KMS-11 (cell line): ENCODE measurements around the gene MYLK2.
"Not testable (repeated sequence)": the region's sequence is repeated elsewhere in the genome, so short reads cannot be mapped to it uniquely, and the experiment has no call there.

Source experiments
- H2AFZ ChIP-seq: fragments of 200-600 bp; sonication (generic); 2 replicates; pipeline ENCODE4 v1.6.1; 2016; ENCODE audit warnings: antibody characterized with exemption, mixed run types, low read depth
- H3K27ac ChIP-seq: fragments of 200-600 bp; sonication (generic); 2 replicates; pipeline ENCODE4 v1.6.1; 2016; ENCODE audit warnings: mild to moderate bottlenecking, mixed run types
- H3K27me3 ChIP-seq: fragments of 200-600 bp; sonication (generic); 2 replicates; pipeline ENCODE4 v1.6.1; 2017; ENCODE audit warnings: mild to moderate bottlenecking, low read depth, mixed run types, moderate library complexity; ENCODE audit not compliant: insufficient read depth
- H3K36me3 ChIP-seq: fragments of 200-600 bp; sonication (generic); 2 replicates; pipeline ENCODE4 v1.6.1; 2017; ENCODE audit warnings: mild to moderate bottlenecking, mixed run types; ENCODE audit not compliant: insufficient read depth
- H3K4me1 ChIP-seq: fragments of 200-600 bp; sonication (generic); 2 replicates; pipeline ENCODE4 v1.6.1; 2016; ENCODE audit warnings: mild to moderate bottlenecking, low read depth, mixed run types; ENCODE audit not compliant: poor library complexity, severe bottlenecking
- H3K4me2 ChIP-seq: fragments of 200-600 bp; sonication (generic); 2 replicates; pipeline ENCODE4 v1.7.0; 2016; ENCODE audit warnings: mild to moderate bottlenecking, mixed run types
- H3K4me3 ChIP-seq: fragments of 200-600 bp; sonication (generic); IDR thresholded peaks from 2 replicates; pipeline ENCODE4 v1.6.1; 2017; ENCODE audit warnings: low read depth, low read length, mixed read lengths; ENCODE audit not compliant: insufficient read depth
- H3K79me2 ChIP-seq: fragments of 200-600 bp; sonication (generic); 2 replicates; pipeline ENCODE4 v1.6.1; 2016; ENCODE audit warnings: low read depth, mixed run types; ENCODE audit not compliant: insufficient read depth
- H3K9ac ChIP-seq: fragments of 200-600 bp; sonication (generic); 2 replicates; pipeline ENCODE4 v1.6.1; 2016; ENCODE audit warnings: mild to moderate bottlenecking, mixed run types
- H4K20me1 ChIP-seq: fragments of 200-600 bp; sonication (generic); 2 replicates; pipeline ENCODE4 v1.6.1; 2016; ENCODE audit warnings: mild to moderate bottlenecking, mixed run types; ENCODE audit not compliant: insufficient read depth
- CTCF ChIP-seq: fragments of 200-600 bp; sonication (generic); conservative IDR thresholded peaks from 2 replicates; pipeline ENCODE4 v1.6.1; 2017; ENCODE audit warnings: low read depth, mild to moderate bottlenecking, antibody characterized with exemption, low read length, moderate library complexity, mixed read lengths

MYLK2 gene

GRCh38 chr20:31824554-31825313, 5.6 kb downstream of the MYLK2 start:
- no peak overlapping the region for H3K4me3 ChIP-seq
- H3K9ac ChIP-seq = no peak overlapping the region
- no peak overlapping the region for H3K4me2 ChIP-seq
- no peaks in the 10 kb centered on the region for H4K20me1 ChIP-seq
- H2AFZ ChIP-seq = no peak overlapping the region
- no peaks in the 10 kb centered on the region for H3K36me3 ChIP-seq
- no peak overlapping the region for H3K27ac ChIP-seq
- TF ChIP-seq CTCF = no peak
- H3K27me3 ChIP-seq = peaks cover 5% of the 10 kb centered on the region; the same call in 1 of the 2 replicates
- no peaks in the 10 kb centered on the region for H3K79me2 ChIP-seq
- H3K4me1 ChIP-seq = peaks cover 20% of the 10 kb centered on the region

GRCh38 chr20:31826074-31826473, 6.9 kb downstream of the MYLK2 start:
- Histone ChIP-seq H2AFZ (no peak overlapping the region), H3K27ac (no peak overlapping the region), H4K20me1 (no peaks in the 10 kb centered on the region), H3K4me1 (peaks cover 20% of the 10 kb centered on the region), H3K4me3 (no peak overlapping the region), H3K79me2 (no peaks in the 10 kb centered on the region), H3K27me3 (peaks cover 5% of the 10 kb centered on the region; the same call in 1 of the 2 replicates), H3K9ac (no peak overlapping the region), H3K4me2 (no peak overlapping the region), H3K36me3 (no peaks in the 10 kb centered on the region)
- TF ChIP-seq CTCF = no peak

GRCh38 chr20:31827059-31827458, 7.9 kb downstream of the MYLK2 start:
- no peak for TF ChIP-seq CTCF

GRCh38 chr20:31828016-31828415, 8.9 kb downstream of the MYLK2 start:
- H3K36me3 ChIP-seq, H3K79me2 ChIP-seq, H3K4me3 ChIP-seq, H2AFZ ChIP-seq, H4K20me1 ChIP-seq, H3K27ac ChIP-seq, H3K4me2 ChIP-seq, H3K27me3 ChIP-seq, H3K9ac ChIP-seq: not testable (repeated sequence)
- peaks cover 14% of the 10 kb centered on the region for H3K4me1 ChIP-seq

More at GRCh38 chr20:31827059-31827458, 7.9 kb downstream of the MYLK2 start:
- no peak overlapping the region for H3K4me3 ChIP-seq
- no peak overlapping the region for H2AFZ ChIP-seq
- peaks cover 2% of the 10 kb centered on the region; the same call in 1 of the 2 replicates for H3K27me3 ChIP-seq
- no peak overlapping the region for H3K4me2 ChIP-seq
- H3K27ac ChIP-seq = no peak overlapping the region
- H3K79me2 ChIP-seq = no peaks in the 10 kb centered on the region
- H3K36me3 ChIP-seq = no peaks in the 10 kb centered on the region
- peaks cover 20% of the 10 kb centered on the region for H3K4me1 ChIP-seq
- no peak overlapping the region for H3K9ac ChIP-seq
- no peaks in the 10 kb centered on the region for H4K20me1 ChIP-seq

DNA sequence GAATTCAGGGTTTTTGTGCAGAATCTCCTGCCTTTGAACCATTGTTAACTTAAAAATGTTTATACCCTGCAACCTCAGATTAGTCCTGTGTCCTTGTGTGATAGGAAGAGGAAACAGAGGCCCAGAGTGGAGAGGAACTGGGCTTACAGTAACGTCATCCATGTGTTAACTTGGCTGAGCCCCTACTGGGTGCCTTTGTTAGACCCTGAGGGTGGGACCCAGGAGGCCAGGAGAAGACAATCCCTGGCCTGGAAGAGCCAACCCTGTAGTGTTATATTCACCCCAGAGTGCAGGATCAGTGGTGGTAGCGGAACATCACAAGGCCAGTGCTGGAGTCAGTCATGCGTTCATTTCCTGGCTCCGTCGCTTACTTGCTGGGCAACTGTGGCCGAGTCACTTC, 10.6 kb downstream of the MYLK2 start:
- Histone ChIP-seq H3K27me3 (no peaks in the 10 kb centered on the region), H3K4me2 (no peak overlapping the region), H4K20me1 (no peaks in the 10 kb centered on the region), H3K27ac (no peak overlapping the region), H3K4me3 (no peak overlapping the region), H3K36me3 (no peaks in the 10 kb centered on the region), H3K79me2 (no peaks in the 10 kb centered on the region), H2AFZ (no peak overlapping the region), H3K9ac (no peak overlapping the region), H3K4me1 (peaks cover 15% of the 10 kb centered on the region)
- no peak for TF ChIP-seq CTCF
